ENCODE results near the gene EFNB3.

EFNB3 gene, protein sequence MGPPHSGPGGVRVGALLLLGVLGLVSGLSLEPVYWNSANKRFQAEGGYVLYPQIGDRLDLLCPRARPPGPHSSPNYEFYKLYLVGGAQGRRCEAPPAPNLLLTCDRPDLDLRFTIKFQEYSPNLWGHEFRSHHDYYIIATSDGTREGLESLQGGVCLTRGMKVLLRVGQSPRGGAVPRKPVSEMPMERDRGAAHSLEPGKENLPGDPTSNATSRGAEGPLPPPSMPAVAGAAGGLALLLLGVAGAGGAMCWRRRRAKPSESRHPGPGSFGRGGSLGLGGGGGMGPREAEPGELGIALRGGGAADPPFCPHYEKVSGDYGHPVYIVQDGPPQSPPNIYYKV

DNA sequence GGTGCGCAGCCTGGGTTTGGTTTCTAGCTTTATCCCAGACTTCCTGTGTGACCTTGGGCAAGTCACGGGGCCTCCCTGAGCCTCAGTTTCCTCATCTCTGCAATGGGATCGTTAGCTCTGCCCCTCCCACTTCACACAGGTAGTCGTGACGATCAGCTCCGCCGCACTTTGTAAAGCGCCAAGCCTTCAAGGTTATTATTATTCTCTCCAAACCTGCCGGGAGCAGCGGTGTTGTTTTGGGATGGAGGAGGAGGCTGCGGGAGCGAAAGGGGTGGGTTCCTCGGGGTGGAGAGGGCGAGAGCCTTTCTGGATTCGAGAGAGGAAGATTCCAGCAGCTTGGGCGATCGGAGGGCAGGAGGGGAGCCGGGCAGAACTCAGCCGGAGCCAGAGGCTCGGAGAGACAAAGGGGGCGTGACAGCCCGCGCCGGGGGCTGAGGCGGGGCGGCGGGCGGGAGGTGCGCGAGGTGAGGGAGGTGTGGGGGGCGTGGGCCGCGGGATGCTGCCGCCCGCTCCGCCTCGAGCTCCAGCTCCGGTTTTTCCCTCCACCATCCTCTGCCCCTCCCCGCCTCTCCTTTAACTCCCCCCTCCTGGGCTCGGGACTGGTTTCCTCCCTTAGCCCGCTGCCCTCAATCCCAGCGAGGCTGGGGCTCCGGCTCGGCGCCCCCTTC, at the start of gene EFNB3:
TSS of gene EFNB3 (plus strand) at position 602 of the 668 bp plus-strand sequence. CDS start 397 bp downstream, outside the sequence.
- TF ChIP-seq, protein P1, sequence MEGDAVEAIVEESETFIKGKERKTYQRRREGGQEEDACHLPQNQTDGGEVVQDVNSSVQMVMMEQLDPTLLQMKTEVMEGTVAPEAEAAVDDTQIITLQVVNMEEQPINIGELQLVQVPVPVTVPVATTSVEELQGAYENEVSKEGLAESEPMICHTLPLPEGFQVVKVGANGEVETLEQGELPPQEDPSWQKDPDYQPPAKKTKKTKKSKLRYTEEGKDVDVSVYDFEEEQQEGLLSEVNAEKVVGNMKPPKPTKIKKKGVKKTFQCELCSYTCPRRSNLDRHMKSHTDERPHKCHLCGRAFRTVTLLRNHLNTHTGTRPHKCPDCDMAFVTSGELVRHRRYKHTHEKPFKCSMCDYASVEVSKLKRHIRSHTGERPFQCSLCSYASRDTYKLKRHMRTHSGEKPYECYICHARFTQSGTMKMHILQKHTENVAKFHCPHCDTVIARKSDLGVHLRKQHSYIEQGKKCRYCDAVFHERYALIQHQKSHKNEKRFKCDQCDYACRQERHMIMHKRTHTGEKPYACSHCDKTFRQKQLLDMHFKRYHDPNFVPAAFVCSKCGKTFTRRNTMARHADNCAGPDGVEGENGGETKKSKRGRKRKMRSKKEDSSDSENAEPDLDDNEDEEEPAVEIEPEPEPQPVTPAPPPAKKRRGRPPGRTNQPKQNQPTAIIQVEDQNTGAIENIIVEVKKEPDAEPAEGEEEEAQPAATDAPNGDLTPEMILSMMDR (conservative IDR thresholded peaks at IDR 0.05): no peak
- peak within 1 kb of the TSS; percentile 52; the same call in 1 of the 2 replicates for H3K27ac ChIP-seq

DNA sequence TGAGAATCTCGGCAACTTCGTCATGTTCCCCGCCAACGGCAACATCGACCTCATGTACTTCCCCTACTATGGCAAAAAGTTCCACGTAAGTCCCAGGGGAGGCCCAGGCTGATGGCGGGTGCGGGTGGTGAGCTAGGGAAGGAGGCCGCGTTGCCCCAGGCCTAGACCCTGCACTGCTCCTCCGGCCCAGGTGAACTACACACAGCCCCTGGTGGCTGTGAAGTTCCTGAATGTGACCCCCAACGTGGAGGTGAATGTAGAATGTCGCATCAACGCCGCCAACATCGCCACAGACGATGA, 49.5 kb upstream of the EFNB3 start:
- TF ChIP-seq, protein P1 (conservative IDR thresholded peaks at IDR 0.05): no peak
- no peak overlapping the region for H3K27ac ChIP-seq

DNA sequence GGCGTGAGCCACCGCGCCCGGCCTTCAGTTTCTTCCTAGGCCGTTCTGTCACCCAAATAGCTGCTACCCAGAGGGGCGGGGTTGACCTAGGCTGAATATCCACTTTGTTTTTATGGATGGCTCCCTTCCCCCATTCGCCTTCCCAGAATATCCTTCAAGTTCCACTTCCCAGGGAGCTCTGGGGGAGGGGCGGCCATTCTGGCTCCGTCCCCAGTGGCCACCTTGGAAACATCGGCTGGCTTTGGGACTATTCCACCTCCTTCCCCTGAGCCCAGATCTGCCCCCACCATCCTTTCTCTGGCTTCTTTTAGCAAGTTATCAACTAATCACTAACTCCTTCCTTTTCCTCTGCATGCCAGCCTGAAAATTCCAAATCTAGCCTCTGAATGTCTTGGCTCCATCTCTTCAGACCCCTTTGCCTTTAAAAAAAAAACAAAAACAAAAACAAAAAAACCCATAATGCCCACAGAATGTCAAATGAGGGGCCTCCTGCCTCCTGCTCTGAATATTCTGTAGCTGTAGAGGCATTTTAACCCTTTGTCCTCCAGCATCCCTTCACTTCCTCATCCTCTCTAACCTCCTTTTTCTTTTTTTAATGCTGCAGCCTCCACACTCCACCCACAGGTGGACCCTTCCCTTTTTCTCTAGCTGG, 47.9 kb upstream of the EFNB3 start:
- TF ChIP-seq, protein P1 (conservative IDR thresholded peaks at IDR 0.05): no peak
- H3K27ac ChIP-seq: no peak overlapping the region

DNA sequence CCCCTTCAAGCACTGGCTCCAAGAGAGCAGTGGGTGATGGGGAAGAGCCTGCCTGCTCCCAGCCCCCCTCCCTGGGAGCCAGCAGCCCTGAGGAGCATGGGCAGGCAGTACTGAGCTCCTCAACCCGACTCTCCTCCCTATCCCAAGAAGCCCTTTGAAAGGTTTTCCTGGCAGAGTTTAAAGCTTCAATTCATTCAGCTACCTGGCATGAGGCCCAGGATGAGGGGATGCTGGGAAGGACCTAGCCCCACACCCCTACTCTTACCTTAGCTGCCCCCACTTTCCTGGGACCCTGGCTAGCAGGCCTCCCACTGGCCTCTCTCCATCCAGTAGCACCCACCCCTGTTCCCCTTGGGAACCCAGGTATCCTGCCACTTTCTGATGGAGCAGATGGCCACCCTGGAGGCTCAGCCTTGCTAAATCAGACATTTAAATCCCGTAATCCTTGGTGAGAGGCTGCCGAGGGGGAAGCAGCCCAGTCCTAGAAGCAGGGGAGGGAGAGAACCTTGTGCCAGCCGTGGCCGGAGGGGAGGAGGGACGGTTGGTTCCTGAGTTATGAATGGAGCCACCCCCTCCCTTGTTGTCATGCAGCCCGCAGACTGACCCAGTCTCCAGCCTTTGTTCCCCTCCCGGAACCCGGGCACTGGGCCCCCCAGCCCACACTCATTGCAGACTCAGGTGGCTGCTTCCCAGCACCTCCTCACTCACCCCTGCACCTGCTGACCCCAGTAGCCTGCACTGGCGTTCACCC, 37.2 kb upstream of the EFNB3 start:
- no peak overlapping the region for H3K27ac ChIP-seq
- TF ChIP-seq, protein P1 (conservative IDR thresholded peaks at IDR 0.05): no peak

DNA sequence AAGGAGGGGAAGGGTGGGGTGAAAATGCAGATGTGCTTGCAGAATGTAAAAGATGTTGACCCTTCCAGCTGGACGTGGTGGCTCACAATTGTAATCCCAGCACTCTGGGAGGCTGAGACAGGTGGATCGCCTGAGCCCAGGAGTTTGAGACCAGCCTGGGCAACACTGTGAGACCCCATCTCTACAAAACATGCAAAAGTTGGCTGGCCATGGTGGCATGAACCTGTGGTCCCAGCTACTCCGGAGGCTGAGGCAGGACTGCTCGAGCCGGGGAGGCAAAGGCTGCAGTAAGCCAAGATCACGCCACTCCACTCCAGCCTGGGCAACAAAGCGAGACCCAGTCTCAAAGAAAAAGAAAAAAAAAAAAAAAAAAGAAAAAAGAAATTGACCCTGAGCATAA, 36.5 kb upstream of the EFNB3 start:
- TF ChIP-seq, protein P1 (conservative IDR thresholded peaks at IDR 0.05): no peak
- no peak overlapping the region for H3K27ac ChIP-seq

DNA sequence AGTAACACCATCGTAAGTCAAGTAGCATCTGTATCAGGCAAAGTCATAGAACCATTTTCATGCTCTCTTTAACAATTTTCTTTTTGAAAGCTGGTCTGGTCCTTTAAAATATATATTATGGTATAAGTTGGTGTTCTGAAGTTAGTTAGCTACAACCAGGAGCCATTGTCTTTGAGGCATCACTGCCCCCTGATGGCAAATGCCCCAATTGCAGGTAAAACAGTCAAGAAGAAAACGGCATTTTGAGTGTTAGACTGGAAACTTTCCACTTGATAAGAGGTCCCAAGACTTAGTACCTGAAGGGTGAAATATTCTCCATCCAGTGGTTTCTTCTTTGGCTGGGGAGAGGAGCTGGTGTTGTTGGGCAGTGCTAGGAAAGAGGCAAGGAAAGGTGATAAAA, 31.8 kb upstream of the EFNB3 start:
- TF ChIP-seq, protein P1 (conservative IDR thresholded peaks at IDR 0.05): peak; percentile 42
- H3K27ac ChIP-seq: no peak overlapping the region

DNA sequence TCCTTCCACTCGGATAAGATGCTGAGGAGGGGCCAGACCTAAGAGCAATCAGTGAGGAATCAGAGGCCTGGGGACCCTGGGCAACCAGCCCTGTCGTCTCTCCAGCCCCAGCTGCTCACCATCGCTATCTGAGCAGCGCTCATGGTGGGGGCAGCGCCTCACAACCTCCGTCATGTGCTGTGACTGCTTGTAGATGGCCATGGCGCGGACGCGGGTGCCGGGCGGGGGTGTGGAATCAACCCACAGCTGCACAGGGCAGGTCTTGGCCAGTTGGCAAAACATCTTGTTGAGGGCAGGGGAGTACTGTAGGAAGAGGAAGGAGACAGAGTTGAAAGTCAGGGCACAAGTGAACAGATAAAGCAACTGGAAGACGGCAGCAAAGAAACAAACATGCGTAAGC, 30.1 kb upstream of the EFNB3 start:
- H3K27ac ChIP-seq: no peak overlapping the region
- TF ChIP-seq, protein P1 (conservative IDR thresholded peaks at IDR 0.05): no peak

All from VCaP (cell line).